H1 (cell line): ENCODE measurements around the gene PEPD. TPM values are rescaled to one million over a fixed set of nuclear protein-coding genes. Genes with fewer than 3 reads are reported as not detected.

Source experiments
- CTCF ChIA-PET: fragments of 300-600 bp; sonication (Branson Sonifier 250); formaldehyde crosslinking; loops from one replicate; lab custom pipeline; 2021; ENCODE audit not compliant: partially characterized antibody; lab: Charles Lee
- POLR2A ChIA-PET: fragments of 300-600 bp; sonication (Branson Sonifier 250); formaldehyde crosslinking; loops from one replicate; lab custom pipeline; 2021; ENCODE audit warnings: inconsistent platforms; ENCODE audit not compliant: partially characterized antibody; lab: Charles Lee
- DNase-seq, 2 experiments: peaks; one replicate each; pipeline versions ENCODE4 v3.0.0 to v3.0.0-alpha.2; 2010 to 2022; ENCODE audit warnings: low spot score in 2 of 2, low read depth in 1 of 2, mixed read lengths in 1 of 2
- FAIRE-seq: peaks from 2 replicates; lab custom pipeline; 2011; peaks lifted over from hg19 to GRCh38; lab: Jason Lieb, UNC
- H2AFZ ChIP-seq: 2 replicates; pipeline ENCODE4 v1.8.1; 2012; ENCODE audit warnings: low read length, inconsistent platforms
- H2AK5ac ChIP-seq: 2 replicates; pipeline ENCODE4 v1.6.1; 2013; ENCODE audit warnings: low read depth, low read length
- H2BK120ac ChIP-seq: replicated peaks from 2 replicates; pipeline ENCODE3; 2013; ENCODE audit warnings: low read depth, low read length, inconsistent platforms
- H2BK12ac ChIP-seq: 2 replicates; pipeline ENCODE4 v1.6.1; 2013; ENCODE audit warnings: low read depth, low read length
- H2BK15ac ChIP-seq: 2 replicates; pipeline ENCODE4 v1.6.1; 2013; ENCODE audit warnings: low read length
- H2BK20ac ChIP-seq: 2 replicates; pipeline ENCODE4 v1.6.1; 2013; ENCODE audit warnings: low read length
- H2BK5ac ChIP-seq: 2 replicates; pipeline ENCODE4 v1.6.1; 2013; ENCODE audit warnings: low read depth, low read length
- H3K14ac ChIP-seq: 2 replicates; pipeline ENCODE4 v1.6.1; 2013; ENCODE audit warnings: inconsistent platforms; ENCODE audit not compliant: insufficient read length
- H3K18ac ChIP-seq: 2 replicates; pipeline ENCODE4 v1.6.1; 2013; ENCODE audit warnings: low read length; ENCODE audit errors: extremely low read depth
- H3K23ac ChIP-seq: 2 replicates; pipeline ENCODE4 v1.6.1; 2013; ENCODE audit warnings: inconsistent platforms; ENCODE audit not compliant: insufficient read length
- H3K23me2 ChIP-seq: 2 replicates; pipeline ENCODE4 v1.6.1; 2013; ENCODE audit warnings: low read depth, low read length
- H3K27ac ChIP-seq: 2 replicates; pipeline ENCODE4 v1.6.1; 2011; ENCODE audit warnings: low read depth, low read length, inconsistent platforms
- H3K27me3 ChIP-seq, 4 experiments: replicated peaks in 1 of 4; 1 replicate in 1 of 4; 2 replicates in 3 of 4; pipeline versions ENCODE4 v1.6.1 to v1.8.1; 2011 to 2013; ENCODE audit warnings: low read length in 3 of 4, mild to moderate bottlenecking in 3 of 4, inconsistent platforms in 2 of 4, mixed read lengths in 2 of 4, moderate library complexity in 1 of 4; ENCODE audit not compliant: control insufficient read depth in 3 of 4, insufficient read depth in 3 of 4; ENCODE audit errors: extremely low read depth in 1 of 4
- H3K36me3 ChIP-seq, 4 experiments: 2 replicates each; pipeline versions ENCODE4 v1.6.1 to v1.8.1; 2011 to 2013; ENCODE audit warnings: mild to moderate bottlenecking in 4 of 4, low read length in 3 of 4, moderate library complexity in 2 of 4, control low read depth in 1 of 4, inconsistent platforms in 1 of 4; ENCODE audit not compliant: insufficient read depth in 4 of 4, control insufficient read depth in 2 of 4
- H3K4ac ChIP-seq: replicated peaks from 2 replicates; pipeline ENCODE3; 2013; ENCODE audit warnings: low read length, low read depth, mixed read lengths, inconsistent platforms; ENCODE audit not compliant: insufficient read length
- H3K4me1 ChIP-seq, 4 experiments: replicated peaks in 1 of 4; 1 replicate in 1 of 4; 2 replicates in 3 of 4; pipeline versions ENCODE4 v1.6.1 to v1.8.1; 2011 to 2013; ENCODE audit warnings: low read length in 3 of 4, inconsistent platforms in 2 of 4, mixed read lengths in 1 of 4; ENCODE audit not compliant: insufficient read depth in 4 of 4, control insufficient read depth in 3 of 4
- H3K4me2 ChIP-seq, 2 experiments: 2 replicates each; pipeline versions ENCODE4 v1.6.1 to v1.8.1; 2011 to 2013; ENCODE audit warnings: low read depth in 2 of 2, low read length in 2 of 2, control low read depth in 1 of 2, inconsistent platforms in 1 of 2, mild to moderate bottlenecking in 1 of 2; ENCODE audit not compliant: insufficient read depth in 1 of 2
- H3K4me3 ChIP-seq, 4 experiments: fragments of 200-600, 300-600 bp in 1 of 4; sonication (generic), shearing (Covaris generic), sonication (Bioruptor Twin) in 1 of 4; 2 replicates each; pipeline versions ENCODE4 v1.5.1 to v1.8.1; 2011 to 2016; ENCODE audit warnings: low read length in 4 of 4, low read depth in 3 of 4, control low read depth in 2 of 4, inconsistent platforms in 2 of 4, mild to moderate bottlenecking in 2 of 4, mixed read lengths in 1 of 4, moderate library complexity in 1 of 4; ENCODE audit not compliant: insufficient read depth in 2 of 4; ENCODE audit errors: extremely low read depth in 1 of 4
- H3K56ac ChIP-seq: replicated peaks from 2 replicates; pipeline ENCODE3; 2013; ENCODE audit warnings: low read depth, mild to moderate bottlenecking, mixed read lengths, low read length, inconsistent platforms; ENCODE audit not compliant: insufficient read length
- H3K79me1 ChIP-seq: 2 replicates; pipeline ENCODE4 v1.6.1; 2013; ENCODE audit warnings: low read depth, low read length, control low read depth
- H3K79me2 ChIP-seq, 2 experiments: 2 replicates each; pipeline versions ENCODE4 v1.6.1 to v1.8.1; 2012 to 2013; ENCODE audit warnings: low read length in 2 of 2, mild to moderate bottlenecking in 2 of 2, inconsistent platforms in 1 of 2; ENCODE audit not compliant: insufficient read depth in 2 of 2, control insufficient read depth in 1 of 2
- H3K9ac ChIP-seq, 4 experiments: replicated peaks in 1 of 4; 1 replicate in 1 of 4; 2 replicates in 3 of 4; pipeline versions ENCODE4 v1.6.1 to v1.8.1; 2011 to 2013; ENCODE audit warnings: low read depth in 3 of 4, low read length in 3 of 4, control low read depth in 2 of 4, mild to moderate bottlenecking in 2 of 4, moderate library complexity in 2 of 4, inconsistent platforms in 1 of 4; ENCODE audit errors: extremely low read depth in 1 of 4
- H3K9me3 ChIP-seq, 2 experiments: 2 replicates each; pipeline versions ENCODE4 v1.6.1 to v1.8.1; 2012 to 2013; ENCODE audit warnings: mild to moderate bottlenecking in 2 of 2, moderate library complexity in 2 of 2, control low read depth in 1 of 2, inconsistent platforms in 1 of 2, low read depth in 1 of 2, low read length in 1 of 2, mixed read lengths in 1 of 2; ENCODE audit not compliant: insufficient read depth in 2 of 2
- H4K20me1 ChIP-seq, 2 experiments: replicated peaks in 1 of 2; 2 replicates each; pipeline versions ENCODE3 to v1.8.1; 2011 to 2013; ENCODE audit warnings: inconsistent platforms in 2 of 2, low read length in 2 of 2, mild to moderate bottlenecking in 1 of 2; ENCODE audit not compliant: insufficient read depth in 2 of 2, control insufficient read depth in 1 of 2
- H4K5ac ChIP-seq: 2 replicates; pipeline ENCODE4 v1.6.1; 2013; ENCODE audit warnings: low read length, low read depth, mixed read lengths, inconsistent platforms; ENCODE audit not compliant: insufficient read length
- H4K8ac ChIP-seq: 2 replicates; pipeline ENCODE4 v1.8.0; 2013; ENCODE audit warnings: mild to moderate bottlenecking, moderate library complexity, low read length, inconsistent platforms; ENCODE audit not compliant: insufficient read depth; ENCODE audit errors: extremely low read depth
- H4K91ac ChIP-seq: replicated peaks from 2 replicates; pipeline ENCODE3; 2013; ENCODE audit warnings: low read length, mixed read lengths, inconsistent platforms; ENCODE audit not compliant: insufficient read length
- BACH1 ChIP-seq: IDR thresholded peaks from 2 replicates; pipeline ENCODE4 v1.6.1; 2012; ENCODE audit warnings: low read length, improper control_type of control experiment
- BCL11A ChIP-seq, 2 experiments: IDR thresholded peaks; one replicate each; pipeline ENCODE4 v1.6.1; 2011; ENCODE audit warnings: low read depth in 2 of 2, low read length in 2 of 2, mild to moderate bottlenecking in 2 of 2
- CHD1 ChIP-seq: IDR thresholded peaks from 2 replicates; pipeline ENCODE4 v1.6.1; 2012; ENCODE audit warnings: low read depth, low read length, improper control_type of control experiment
- CTBP2 ChIP-seq: IDR thresholded peaks from 2 replicates; pipeline ENCODE4 v1.7.0; 2011; ENCODE audit warnings: borderline replicate concordance, mild to moderate bottlenecking, moderate library complexity, mixed read lengths, low read length; ENCODE audit not compliant: insufficient read depth, insufficient read length
- JUN ChIP-seq: IDR thresholded peaks from 2 replicates; pipeline ENCODE4 v1.6.1; 2011; ENCODE audit warnings: low read depth, mild to moderate bottlenecking, improper control_type of control experiment, low read length
- MAFK ChIP-seq: IDR thresholded peaks from 2 replicates; pipeline ENCODE4 v1.6.1; 2012; ENCODE audit warnings: low read depth, mild to moderate bottlenecking, improper control_type of control experiment, low read length
- NANOG ChIP-seq: IDR thresholded peaks from 2 replicates; pipeline ENCODE4 v1.6.1; 2011; ENCODE audit warnings: low read length, low read depth, mild to moderate bottlenecking, inconsistent platforms; ENCODE audit not compliant: insufficient read depth, poor library complexity, severe bottlenecking
- NRF1 ChIP-seq: IDR thresholded peaks from 2 replicates; pipeline ENCODE4 v1.6.1; 2011; ENCODE audit warnings: mild to moderate bottlenecking, low read depth, low read length, improper control_type of control experiment
- PHF8 ChIP-seq: fragments of 200-600 bp; sonication (generic); conservative IDR thresholded peaks from 2 replicates; pipeline ENCODE4 v1.7.1; 2012; ENCODE audit warnings: low read depth, mild to moderate bottlenecking, inconsistent platforms, low read length, moderate library complexity
- RFX5 ChIP-seq: IDR thresholded peaks from 2 replicates; pipeline ENCODE4 v1.6.1; 2011; ENCODE audit warnings: low read depth, low read length, improper control_type of control experiment, borderline replicate concordance
- RXRA ChIP-seq: IDR thresholded peaks from 2 replicates; pipeline ENCODE4 v1.6.1; 2011; ENCODE audit warnings: low read depth, mild to moderate bottlenecking, low read length, moderate library complexity; ENCODE audit not compliant: insufficient read depth
- ZNF274 ChIP-seq: IDR thresholded peaks from 2 replicates; pipeline ENCODE4 v1.7.0; 2012; ENCODE audit warnings: low read length, borderline replicate concordance; ENCODE audit errors: extremely low read depth
- WGBS, 2 experiments: shearing (Covaris generic) in 1 of 2; methylation state at CpG; one replicate each; pipeline versions ENCODE4 v1.1.6 to v1.1.7; 2013 to 2015; ENCODE audit warnings: low lambda C conversion rate in 2 of 2, mixed read lengths in 2 of 2, inconsistent platforms in 1 of 2, low coverage in 1 of 2, missing lambda C conversion rate in 1 of 2; ENCODE audit not compliant: insufficient replicate concordance in 2 of 2, insufficient coverage in 1 of 2, insufficient read length in 1 of 2; ENCODE audit errors: extremely low coverage in 1 of 2, missing lambda C conversion rate in 1 of 2; 5-methylcytosine and 5-hydroxymethylcytosine counted together
- polyA plus RNA-seq, 7 experiments: library from polyadenylated mRNA; depleted of rRNA in 3 of 7; stranded (reverse) in 5 of 7; unstranded in 2 of 7; fragments of >200 nt in 5 of 7; fragments of 200-250 nt in 2 of 7; gene quantifications; 1 replicate in 5 of 7; 2 replicates in 1 of 7; 4 replicates in 1 of 7; pipeline versions ENCODE4 v1.2.1 to v1.2.3, GENCODE V29; 2011 to 2013; ENCODE audit warnings: missing spikeins in 2 of 7, mixed read lengths in 2 of 7
- total RNA-seq: library from RNA; stranded (reverse); fragmentation: NEBNext Ultra II Directional; extraction: Animal tissue kit (Norgen Biotek cat#: 25700); gene quantifications from 2 replicates; pipeline ENCODE4 v1.2.1, GENCODE V29; 2021
- TF ChIP-seq, protein P1 (sequence below): IDR thresholded peaks from 2 replicates; pipeline ENCODE4 v1.6.1; 2012; ENCODE audit warnings: inconsistent platforms

PEPD gene
- total and polyA plus RNA-seq, 2 of the 8 experiments (the other 6 are each of a cell fraction or from before 2014, with no cell fraction given) = 84.1 to 178 TPM

DNA sequence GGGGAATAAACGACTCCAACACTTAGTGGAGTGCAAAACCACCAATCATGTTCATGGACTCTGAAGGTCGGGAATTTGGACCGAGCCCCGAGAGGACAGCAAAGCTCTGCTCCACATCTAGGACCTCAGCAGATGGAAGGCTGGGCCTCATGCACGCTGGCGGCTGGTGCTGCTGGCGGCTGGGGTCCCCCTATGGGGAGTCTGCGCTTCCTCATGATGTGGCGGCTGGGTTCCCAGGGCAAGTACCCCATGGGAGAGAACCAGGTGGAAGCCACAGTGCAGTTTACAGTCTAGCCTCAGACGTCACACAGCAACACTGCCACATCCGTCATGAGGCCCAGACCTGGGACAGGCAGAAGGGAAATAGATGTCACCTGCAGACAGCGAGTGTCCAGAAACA, 13.2 kb downstream of the PEPD start:
- POLR2A ChIA-PET = interaction anchor here (0.7 to 1.2 kb wide), 3 partner anchors 13 to 142 kb away, joined by 3 to 5 read pairs (median 3); partner anchors contain the start of gene PEPD
- CTCF ChIA-PET = interaction anchor here (1.4 kb wide), 1 partner anchor 11 kb away, joined by 3 read pairs; no protein-coding TSS in a partner anchor
- no peak for TF ChIP-seq MAFK
- TF ChIP-seq, protein P1, sequence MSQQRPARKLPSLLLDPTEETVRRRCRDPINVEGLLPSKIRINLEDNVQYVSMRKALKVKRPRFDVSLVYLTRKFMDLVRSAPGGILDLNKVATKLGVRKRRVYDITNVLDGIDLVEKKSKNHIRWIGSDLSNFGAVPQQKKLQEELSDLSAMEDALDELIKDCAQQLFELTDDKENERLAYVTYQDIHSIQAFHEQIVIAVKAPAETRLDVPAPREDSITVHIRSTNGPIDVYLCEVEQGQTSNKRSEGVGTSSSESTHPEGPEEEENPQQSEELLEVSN = no peak
- TF ChIP-seq NRF1 = no peak
- TF ChIP-seq NANOG = no peak
- TF ChIP-seq CTBP2 = no peak
- no peak for TF ChIP-seq CHD1
- TF ChIP-seq BACH1 = no peak
- no peak for TF ChIP-seq BCL11A (IDR thresholded peaks at IDR 0.05; ENCODE audit: low read depth in 2 of 2, low read length in 2 of 2)
- no peak for TF ChIP-seq RFX5
- no peak for TF ChIP-seq ZNF274
- no peak for TF ChIP-seq JUN
- no peak for TF ChIP-seq RXRA
- no peak for TF ChIP-seq PHF8

More for the DNA sequence above, 13.2 kb downstream of the PEPD start:
- no peak overlapping the region for H2BK120ac ChIP-seq
- no peak overlapping the region for H3K23ac ChIP-seq
- no peak overlapping the region for H2BK20ac ChIP-seq
- H3K27ac ChIP-seq = no peak overlapping the region
- H3K79me2 ChIP-seq = peaks cover 0 to 6% of the 10 kb centered on the region in 2 experiments; a peak in 1 of 4 replicates
- H3K23me2 ChIP-seq = peaks cover 14% of the 10 kb centered on the region; the same call in 1 of the 2 replicates
- H3K18ac ChIP-seq = no peak overlapping the region
- H3K4me2 ChIP-seq = no peak overlapping the region
- H4K8ac ChIP-seq = no peak overlapping the region
- no peak overlapping the region for H3K56ac ChIP-seq
- FAIRE-seq (no peak), DNase-seq (no peak)
- H2BK5ac ChIP-seq = no peak overlapping the region
- H3K14ac ChIP-seq = no peak overlapping the region
- WGBS, 2 experiments = 81% methylated on average over 10 of the region's 12 CpGs; no CpG with 5 or more reads in 1 of the 2 experiments
- H4K20me1 ChIP-seq = peaks cover 4 to 19% of the 10 kb centered on the region in 2 experiments
- H4K5ac ChIP-seq = no peak overlapping the region
- H3K27me3 ChIP-seq = no peaks in the 10 kb centered on the region; a peak in 1 of 7 replicates
- H2AK5ac ChIP-seq = no peak overlapping the region
- H2AFZ ChIP-seq = no peak overlapping the region
- no peak overlapping the region for H2BK15ac ChIP-seq
- no peak overlapping the region for H2BK12ac ChIP-seq
- no peak overlapping the region for H3K4me3 ChIP-seq
- no peaks in the 10 kb centered on the region for H3K9me3 ChIP-seq
- H3K4ac ChIP-seq = no peak overlapping the region
- H3K79me1 ChIP-seq = peaks cover 22% of the 10 kb centered on the region
- H4K91ac ChIP-seq = no peak overlapping the region
- H3K9ac ChIP-seq = no peak overlapping the region
- no peaks in the 10 kb centered on the region; a peak in 2 of 8 replicates for H3K36me3 ChIP-seq
- H3K4me1 ChIP-seq = peaks cover 0 to 20% (median 7%) of the 10 kb centered on the region in 4 experiments; a peak in 6 of 7 replicates
